Measurements from ENCODE around the gene SCN2B.

- no peak for TF ChIP-seq CTCF (conservative IDR thresholded peaks at IDR 0.05 in 1 of 2, IDR thresholded peaks at IDR 0.05 in 1 of 2; ENCODE audit: extremely low read depth in 1 of 2, insufficient read depth in 1 of 2, low read depth in 1 of 2, low read length in 2 of 2)
- TF ChIP-seq EZH2 (IDR thresholded peaks at IDR 0.05; ENCODE audit: borderline replicate concordance, low read length) = no peak
Measured at GRCh38 chr11:118128721-118129470, 47.5 kb downstream of the SCN2B start.
